AG09319 (cell line): ENCODE data around the gene LSAMP.
A peak's percentile ranks its signal among the peaks of the same experiment; 100 is the strongest.

Experiments used
- DNase-seq: peaks from one replicate; pipeline ENCODE4 v3.0.0-alpha.2; 2010; ENCODE audit warnings: low read depth; ENCODE audit errors: extremely low read depth
- TF ChIP-seq, protein P1 (sequence below): IDR thresholded peaks from 2 replicates; pipeline ENCODE4 v1.5.1; 2011; ENCODE audit warnings: low read depth, mild to moderate bottlenecking, inconsistent platforms, low read length, moderate library complexity

The LSAMP gene

DNA sequence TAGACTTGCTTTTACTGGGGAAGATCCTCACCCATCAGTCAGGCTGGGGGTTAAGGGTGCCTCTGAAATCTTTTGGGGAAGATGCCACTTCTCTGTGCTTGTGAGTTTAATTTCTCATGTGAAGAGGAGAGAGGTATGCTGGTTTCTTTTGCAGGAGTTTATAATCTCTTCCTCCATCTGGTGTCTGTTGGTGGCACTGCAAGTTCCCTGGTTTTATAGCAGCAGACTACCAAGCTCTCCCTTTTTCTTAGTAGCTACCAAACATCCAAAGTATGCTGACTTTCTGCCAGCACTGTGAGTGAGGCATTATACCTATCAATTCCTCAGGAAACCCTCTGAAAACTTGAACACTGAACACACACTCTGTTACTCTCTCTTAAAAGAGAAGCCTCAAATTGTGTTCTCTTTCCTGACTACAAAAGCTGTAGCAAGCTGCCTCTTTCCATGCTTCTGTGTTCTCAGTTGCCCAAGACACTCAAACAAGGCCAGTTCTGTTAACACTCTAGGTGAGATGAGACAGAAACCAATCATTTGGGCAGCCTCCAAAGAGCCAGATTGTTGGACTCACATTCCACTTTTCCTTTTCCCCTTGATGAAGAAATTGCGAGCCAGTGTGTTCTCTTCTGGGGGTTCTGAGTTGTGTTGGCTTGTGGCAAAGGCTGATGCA lies 522.5 kb downstream of the LSAMP start:
- TF ChIP-seq, protein P1, sequence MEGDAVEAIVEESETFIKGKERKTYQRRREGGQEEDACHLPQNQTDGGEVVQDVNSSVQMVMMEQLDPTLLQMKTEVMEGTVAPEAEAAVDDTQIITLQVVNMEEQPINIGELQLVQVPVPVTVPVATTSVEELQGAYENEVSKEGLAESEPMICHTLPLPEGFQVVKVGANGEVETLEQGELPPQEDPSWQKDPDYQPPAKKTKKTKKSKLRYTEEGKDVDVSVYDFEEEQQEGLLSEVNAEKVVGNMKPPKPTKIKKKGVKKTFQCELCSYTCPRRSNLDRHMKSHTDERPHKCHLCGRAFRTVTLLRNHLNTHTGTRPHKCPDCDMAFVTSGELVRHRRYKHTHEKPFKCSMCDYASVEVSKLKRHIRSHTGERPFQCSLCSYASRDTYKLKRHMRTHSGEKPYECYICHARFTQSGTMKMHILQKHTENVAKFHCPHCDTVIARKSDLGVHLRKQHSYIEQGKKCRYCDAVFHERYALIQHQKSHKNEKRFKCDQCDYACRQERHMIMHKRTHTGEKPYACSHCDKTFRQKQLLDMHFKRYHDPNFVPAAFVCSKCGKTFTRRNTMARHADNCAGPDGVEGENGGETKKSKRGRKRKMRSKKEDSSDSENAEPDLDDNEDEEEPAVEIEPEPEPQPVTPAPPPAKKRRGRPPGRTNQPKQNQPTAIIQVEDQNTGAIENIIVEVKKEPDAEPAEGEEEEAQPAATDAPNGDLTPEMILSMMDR: peak; percentile 45

DNA sequence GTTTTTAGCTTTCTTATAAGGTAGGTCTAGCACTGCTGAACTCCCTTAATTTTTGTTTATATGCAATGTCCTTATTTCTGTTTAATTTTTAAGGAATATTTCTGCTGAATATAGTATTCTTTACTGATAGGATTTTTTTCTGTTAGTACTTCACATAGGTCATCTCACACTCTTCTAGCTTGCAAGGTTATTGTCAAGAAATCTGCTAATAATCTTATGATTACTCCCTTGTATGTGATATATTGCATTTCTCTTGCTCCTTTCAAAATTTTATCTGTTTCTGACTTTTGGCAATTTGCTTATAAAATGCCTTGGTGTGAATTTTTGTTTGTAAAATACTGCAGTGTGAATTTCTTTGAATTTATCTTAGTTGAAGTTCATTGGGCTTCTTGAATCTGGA lies 523.6 kb downstream of the LSAMP start:
- TF ChIP-seq, protein P1: no peak
- DNase-seq: no peak

More for the DNA sequence above, 522.5 kb downstream of the LSAMP start:
- DNase-seq: no peak

DNA sequence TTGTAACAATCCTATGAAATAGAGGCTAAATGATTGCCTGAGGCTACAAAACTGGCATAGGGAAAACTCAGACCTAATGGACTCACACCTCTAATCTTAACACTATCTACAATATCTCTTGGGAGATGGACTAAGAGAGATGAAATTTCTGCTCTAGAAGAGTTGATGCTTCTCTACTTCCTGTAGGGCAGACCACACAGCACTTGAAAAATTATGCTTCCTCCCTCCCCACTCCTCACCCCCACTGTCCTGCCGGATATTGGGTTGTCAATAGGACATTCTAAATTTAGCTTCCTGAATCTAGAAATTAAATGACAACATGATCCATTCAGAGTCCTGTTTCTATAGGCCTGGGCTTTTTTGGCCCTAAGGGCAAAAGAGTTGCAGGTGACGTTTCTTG lies 526.4 kb downstream of the LSAMP start:
- no peak for DNase-seq
- TF ChIP-seq, protein P1: no peak

DNA sequence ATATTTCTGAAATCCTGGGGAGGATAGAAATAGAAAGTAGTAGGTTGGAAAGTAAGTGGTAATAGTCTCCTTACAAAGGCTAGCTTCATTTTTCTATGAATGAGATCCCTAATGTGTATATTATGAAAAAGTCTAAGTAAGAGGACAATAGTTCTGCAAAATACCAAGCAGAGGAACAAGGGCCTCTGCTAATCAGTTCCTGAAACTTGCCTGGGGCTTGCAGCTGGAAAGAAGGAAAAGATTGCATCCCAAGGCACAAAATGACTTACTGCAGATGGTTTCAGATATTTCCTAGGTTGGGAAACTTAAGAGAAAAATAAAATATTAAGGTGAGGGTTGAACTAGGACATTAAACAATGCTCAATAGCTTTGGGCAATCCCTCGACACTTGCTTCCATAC lies 528.4 kb downstream of the LSAMP start:
- no peak for DNase-seq
- TF ChIP-seq, protein P1: no peak

DNA sequence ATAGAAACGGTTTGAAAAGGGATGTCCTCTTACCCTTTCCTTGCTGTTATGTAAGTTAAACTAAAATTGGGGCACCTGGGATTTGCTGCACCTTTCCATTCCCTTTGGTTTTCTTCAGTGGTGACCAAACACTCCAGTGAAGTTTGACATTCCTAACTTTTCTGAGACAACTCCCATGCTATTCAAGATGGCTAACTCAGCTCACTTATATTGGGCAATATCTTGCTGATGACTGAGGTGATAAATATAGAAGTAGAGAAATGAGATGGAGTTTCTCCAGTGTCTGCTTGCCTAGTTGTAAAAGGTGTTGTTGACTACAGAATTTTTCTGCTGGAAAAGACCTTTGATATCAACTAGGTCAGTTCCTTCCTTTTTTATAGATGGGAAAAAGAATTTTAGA lies 530.2 kb downstream of the LSAMP start:
- TF ChIP-seq, protein P1: no peak
- DNase-seq: no peak

DNA sequence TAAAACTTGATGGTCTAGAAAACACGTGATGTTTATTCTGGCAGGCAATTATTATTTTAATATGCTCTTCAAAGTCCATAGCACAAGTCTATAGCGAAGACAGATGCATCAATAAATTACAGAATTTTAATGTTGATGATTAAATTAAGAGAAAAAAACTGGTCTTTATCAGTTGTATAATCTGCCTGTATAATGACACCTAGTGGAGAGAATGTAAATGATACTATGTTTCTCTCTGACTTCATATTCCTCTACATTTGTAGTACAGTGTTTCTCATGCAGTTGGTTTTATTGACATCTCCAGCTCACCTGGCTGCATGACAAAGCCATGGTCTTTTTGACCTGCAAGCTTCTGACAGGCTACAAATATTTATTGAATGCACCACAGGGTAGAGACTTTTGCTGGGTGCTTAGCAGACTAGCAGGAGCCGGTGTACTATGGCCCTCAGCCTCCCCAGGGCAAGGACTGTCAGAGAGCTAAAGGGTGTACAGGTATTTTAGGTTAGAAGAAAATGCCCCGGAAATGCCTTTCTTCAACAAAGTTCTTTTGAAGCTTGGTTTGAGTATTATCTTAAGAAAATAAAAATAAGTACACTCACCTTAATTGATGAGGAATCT lies 532.1 kb downstream of the LSAMP start:
- TF ChIP-seq, protein P1: peak; percentile 28
- no peak for DNase-seq

DNA sequence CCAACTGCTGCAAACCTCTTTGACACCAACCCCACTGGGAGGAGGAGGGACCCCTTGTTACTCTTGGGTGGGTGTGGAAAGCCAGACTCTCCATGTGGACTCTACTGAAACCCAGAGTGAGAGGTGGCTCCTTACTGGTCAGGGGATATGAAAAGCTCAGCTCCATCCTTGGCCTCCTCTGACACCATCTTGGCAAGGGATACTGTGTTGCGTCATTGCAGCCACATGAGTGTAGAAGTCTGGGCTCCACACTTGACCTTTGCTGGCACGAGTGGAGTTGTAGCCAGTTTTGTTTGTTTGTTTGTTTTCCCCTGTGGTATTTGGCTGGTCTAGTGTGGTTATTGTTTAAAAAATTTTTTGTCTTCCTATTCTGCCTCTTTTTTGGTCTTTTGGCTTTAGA lies 532.9 kb downstream of the LSAMP start:
- DNase-seq: no peak
- TF ChIP-seq, protein P1: no peak
